T47D (cell line): Measurements from ENCODE around the gene COL27A1.

Experiments
- DNase-seq, 2 experiments: peaks; one replicate each; pipeline versions ENCODE4 v3.0.0 to v3.0.0-alpha.2; 2011 to 2012; ENCODE audit warnings: low read depth in 1 of 2, low spot score in 1 of 2
- JUND ChIP-seq: IDR thresholded peaks from 2 replicates; pipeline ENCODE4 v1.6.1; 2012; ENCODE audit warnings: low read depth
- in situ Hi-C: cut with HindIII; loops from 2 replicates; pipeline ENCODE4 v1.10.0; 2016; ENCODE audit warnings: low sequenced_read_pairs, low pct_unique_long_range_greater_than_20kb

COL27A1 gene

DNA sequence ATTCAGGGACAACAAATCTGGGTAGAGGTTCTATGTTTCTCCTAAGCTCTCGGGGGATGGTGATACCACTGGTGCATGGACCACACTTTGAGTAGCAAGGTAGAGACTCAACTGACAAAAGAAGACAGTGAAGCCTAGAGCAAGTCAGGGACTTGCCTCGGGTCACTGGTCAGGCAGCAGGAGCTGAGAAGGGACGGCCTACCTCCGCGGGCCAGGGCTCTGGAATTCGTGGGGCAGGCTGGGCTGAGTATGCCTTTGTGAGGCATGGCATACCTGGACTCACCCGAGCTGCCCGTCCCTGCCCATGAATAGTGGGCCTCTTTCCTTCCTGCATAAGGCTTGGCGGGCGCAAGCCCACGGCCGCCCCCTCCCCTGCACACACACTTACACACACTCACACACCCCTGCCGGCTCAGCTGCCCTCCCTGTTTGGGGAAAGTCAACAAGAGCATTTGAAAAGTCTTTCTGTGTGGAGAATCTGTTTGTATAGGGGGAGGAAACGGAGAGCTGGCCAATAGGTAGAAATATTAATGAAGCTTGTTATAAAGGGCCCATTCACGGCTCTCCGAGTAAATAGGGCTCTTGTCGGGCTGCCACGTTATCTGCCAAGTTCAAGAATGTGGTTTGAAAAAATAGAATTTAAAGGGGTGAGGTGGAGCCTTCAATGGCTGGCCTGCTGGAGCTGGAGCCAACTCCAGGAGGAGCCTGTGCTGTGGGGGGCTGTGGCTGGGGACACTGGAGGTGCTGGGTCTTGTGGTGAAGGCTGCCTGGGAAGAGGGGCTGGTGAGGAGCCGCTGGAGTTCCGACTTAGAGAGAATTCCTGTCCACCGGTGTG is 37.1 kb upstream of the COL27A1 start:
- TF ChIP-seq JUND = no peak
- peak; percentile 32 to 52 for DNase-seq
- in situ Hi-C loops = no loop called here

GRCh38 chr9:114119242-114120191 is 35.8 kb upstream of the COL27A1 start:
- in situ Hi-C loops = no loop called here
- no peak for TF ChIP-seq JUND
- no peak for DNase-seq

DNA sequence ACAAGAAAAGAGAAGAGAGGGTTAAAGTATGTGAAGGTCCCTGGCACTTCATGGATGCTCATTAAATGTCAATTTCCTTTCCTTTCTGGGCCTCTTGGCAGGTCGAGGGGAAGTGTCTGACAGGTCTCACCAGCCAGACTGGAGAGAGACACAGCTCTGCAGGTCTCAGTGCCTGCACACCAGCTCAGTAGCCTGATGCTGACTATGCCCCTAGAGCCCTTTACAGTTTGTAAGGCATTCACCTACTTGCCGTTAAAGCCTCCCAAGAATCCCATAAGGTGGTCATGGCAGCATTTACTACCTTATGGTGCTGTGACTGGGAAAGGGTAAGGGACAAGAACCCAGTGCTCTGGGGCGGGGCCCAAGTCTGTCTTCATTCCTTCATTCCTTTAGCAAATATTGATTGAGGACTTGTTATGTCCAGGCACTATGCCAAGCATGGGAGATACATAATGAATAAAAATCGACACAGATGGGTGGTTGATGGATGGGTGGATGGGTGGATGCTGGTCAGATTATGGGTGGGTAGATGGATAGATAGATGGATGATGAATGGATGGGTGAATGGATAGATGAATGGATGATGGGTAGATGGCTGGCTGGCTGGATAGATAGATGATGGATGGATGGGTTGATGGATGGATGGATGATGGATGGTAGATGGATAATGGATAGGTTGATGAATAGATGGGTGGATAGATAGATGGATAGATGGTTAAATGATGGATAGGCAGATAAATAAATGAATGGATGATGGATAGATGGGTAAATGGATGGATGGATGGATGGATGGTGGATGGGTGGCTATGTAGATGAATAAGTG is 34.9 kb upstream of the COL27A1 start:
- no peak for TF ChIP-seq JUND
- peak in 1 of 2 experiments; percentile 73 for DNase-seq
- in situ Hi-C loops = no loop called here

- in situ Hi-C loops = no loop called here
- no peak for DNase-seq
- no peak for TF ChIP-seq JUND
Observed at GRCh38 chr9:114121227-114122135, 33.9 kb upstream of the COL27A1 start.

- TF ChIP-seq JUND = no peak
- in situ Hi-C loops = no loop called here
- no peak for DNase-seq
Observed at GRCh38 chr9:114122136-114123027, 33.0 kb upstream of the COL27A1 start.

GRCh38 chr9:114123031-114123977 is 32.0 kb upstream of the COL27A1 start:
- DNase-seq = no peak
- in situ Hi-C loops = no loop called here
- no peak for TF ChIP-seq JUND

DNA sequence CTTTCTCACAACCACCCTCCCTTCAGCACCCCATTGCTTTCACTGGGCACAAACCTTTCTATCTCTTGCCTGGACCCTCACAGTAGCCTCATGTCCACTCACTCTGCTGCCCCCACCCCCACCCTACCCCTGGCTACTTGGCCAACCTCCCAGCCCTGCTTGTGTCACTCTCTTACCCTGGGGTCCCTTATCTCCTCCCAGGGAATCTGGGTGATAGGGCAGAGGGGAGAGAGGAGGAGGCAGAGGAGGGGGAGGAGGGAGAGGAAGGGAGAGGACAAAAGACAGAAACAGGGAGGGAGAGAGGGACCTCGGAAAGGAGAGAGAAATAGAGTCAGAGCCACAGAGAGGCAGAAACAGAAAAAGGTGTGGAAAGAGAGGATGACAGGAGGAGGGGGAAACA is 31.2 kb upstream of the COL27A1 start:
- no peak for DNase-seq
- in situ Hi-C loops = no loop called here
- TF ChIP-seq JUND = no peak

DNA sequence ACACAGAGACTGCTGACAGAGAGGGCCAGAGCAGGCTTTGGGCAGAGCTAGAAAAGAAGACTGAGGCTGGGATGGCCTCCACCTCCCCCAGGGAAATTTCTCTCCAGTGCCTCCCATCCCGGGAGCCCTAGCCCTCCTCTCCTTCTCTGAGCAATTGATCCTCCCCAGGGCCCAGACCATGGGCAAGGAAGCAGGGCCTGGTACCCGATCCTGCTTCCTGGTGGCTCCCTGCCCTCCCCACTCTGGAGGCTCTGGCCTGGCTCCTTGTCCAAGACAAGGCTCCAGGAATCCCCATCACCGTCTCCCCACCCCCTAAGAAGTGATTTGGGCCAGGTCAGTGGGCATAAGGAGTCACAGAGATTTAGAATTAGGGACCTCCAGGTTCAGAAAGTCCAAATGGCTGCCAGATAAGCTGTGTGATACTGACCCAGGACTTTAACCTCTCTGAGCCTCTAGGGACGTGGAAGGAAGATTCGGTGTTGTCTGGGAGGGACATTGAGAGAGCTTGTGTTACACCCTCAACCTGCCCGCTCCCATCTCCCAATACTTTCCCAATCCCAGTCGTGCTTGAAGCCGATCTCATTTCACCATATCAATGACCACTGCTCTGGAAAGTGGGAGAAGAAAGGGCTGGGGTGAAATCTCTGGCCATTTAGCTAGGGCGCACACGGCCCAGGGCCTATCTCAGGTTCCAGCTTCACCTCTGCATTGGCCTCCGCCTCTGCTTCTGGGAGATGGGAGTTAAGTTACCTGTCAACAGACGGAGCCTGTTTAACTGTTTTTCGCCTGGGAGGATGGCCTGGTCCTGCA is 30.5 kb upstream of the COL27A1 start:
- in situ Hi-C loops = no loop called here
- DNase-seq = no peak
- no peak for TF ChIP-seq JUND

- in situ Hi-C loops = no loop called here
- no peak for TF ChIP-seq JUND
- DNase-seq = no peak
Observed at GRCh38 chr9:114125476-114126013, 29.8 kb upstream of the COL27A1 start.
